NCI-H1417 treated with DMSO at 0.1 percent for 48 hours (cell line): ENCODE results near the gene RAMP3.
"Not testable (repeated sequence)": the region's sequence is repeated elsewhere in the genome, so short reads cannot be mapped to it uniquely, and the experiment has no call there.

Source experiments
- DNase-seq: peaks from one replicate; lab custom pipeline; 2025; lab: John Stamatoyannopoulos, UW

The RAMP3 gene

DNA sequence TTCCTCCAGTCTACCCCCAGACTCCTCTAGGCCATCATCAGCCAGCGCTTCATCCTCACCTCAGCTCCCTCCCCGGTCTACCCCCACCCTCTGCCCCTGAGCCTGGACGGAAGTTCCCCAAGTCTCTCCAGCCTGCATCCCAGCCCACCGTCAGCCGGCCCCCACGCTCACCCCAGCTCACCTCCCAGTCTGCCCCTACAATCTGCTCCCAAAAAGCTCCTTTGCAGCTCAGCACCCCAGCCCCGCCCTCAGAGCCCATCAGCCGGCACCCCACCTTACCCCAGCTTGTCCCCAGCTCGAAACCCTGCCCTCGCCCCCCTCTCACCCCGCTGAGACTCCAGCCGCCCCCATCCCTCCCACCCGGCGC is 322 bp upstream of the RAMP3 start:
- no peak for DNase-seq

DNA sequence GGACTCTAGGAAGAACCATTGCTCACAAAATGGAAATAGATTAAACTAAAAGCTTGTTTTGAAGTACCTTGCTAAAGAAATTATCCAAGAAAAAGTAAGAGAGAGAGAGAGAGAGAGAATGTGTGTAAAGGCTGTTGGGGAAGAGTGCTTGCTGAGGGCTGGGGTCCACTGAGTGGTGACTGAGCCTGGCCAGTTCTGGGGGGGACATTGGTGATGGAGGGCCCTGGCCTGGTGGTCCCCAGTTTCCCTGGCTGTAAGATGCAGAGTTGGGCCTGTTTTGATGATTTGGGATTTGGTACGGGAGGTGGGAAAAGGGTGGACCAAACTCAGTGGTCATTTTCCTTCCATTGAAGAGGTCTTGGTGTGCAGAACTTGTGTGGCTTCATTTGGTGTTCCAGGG is 880 bp downstream of the RAMP3 start:
- no peak for DNase-seq

- no peak for DNase-seq
Measured at GRCh38 chr7:45159296-45159695, 1.7 kb downstream of the RAMP3 start.

DNA sequence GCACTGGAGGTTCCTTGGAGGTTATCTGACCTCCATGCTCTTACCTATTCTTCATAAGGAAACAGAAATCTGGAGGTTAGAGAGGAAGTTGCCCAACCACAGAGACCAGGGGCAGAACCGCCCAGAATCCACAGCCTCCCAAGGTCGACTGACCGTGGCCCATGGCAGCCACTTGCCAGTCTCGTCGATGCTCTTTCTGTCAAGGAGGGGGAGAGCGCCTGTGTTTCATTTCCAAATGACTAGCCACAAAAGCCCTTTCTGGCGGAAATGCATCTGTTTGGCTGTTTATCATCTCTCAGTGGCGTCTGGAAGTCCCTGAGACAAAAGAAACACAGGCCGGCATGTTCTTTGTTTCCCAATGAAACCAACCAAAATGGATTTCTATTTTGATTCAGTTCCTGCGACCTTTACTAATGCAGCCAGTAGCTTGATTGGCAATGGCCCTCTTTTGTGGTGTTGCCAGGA is 2.9 kb downstream of the RAMP3 start:
- no peak for DNase-seq

GRCh38 chr7:45161138-45161537 is 3.5 kb downstream of the RAMP3 start:
- DNase-seq = no peak

- no peak for DNase-seq
Measured at GRCh38 chr7:45161842-45162241, 4.3 kb downstream of the RAMP3 start.

GRCh38 chr7:45162311-45162845 is 4.8 kb downstream of the RAMP3 start:
- DNase-seq = no peak

- no peak for DNase-seq
Measured at GRCh38 chr7:45162943-45163691, 5.5 kb downstream of the RAMP3 start.

DNA sequence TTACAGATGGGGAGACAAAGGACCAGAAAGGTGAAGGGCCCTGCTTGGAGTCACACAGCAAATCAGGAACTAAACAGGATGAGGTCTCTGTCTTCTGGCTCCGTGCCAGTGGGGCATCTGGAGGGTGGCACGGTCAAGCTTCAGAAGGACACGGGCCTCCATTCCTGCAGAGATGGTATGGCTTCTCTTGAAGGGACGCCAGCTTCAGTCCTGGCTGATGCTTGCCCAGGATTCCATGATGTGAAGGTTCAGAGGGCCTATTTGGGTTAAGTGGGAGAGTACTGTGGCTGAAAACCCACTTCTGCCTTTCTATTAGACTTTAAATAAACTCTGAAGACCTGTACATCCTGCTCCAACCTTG is 6.1 kb downstream of the RAMP3 start:
- DNase-seq = no peak

GRCh38 chr7:45164271-45164670 is 6.7 kb downstream of the RAMP3 start:
- not testable (repeated sequence) for DNase-seq

- no peak for DNase-seq
Measured at GRCh38 chr7:45165857-45166256, 8.3 kb downstream of the RAMP3 start.

GRCh38 chr7:45171946-45172345 is 14.4 kb downstream of the RAMP3 start:
- DNase-seq = no peak

DNA sequence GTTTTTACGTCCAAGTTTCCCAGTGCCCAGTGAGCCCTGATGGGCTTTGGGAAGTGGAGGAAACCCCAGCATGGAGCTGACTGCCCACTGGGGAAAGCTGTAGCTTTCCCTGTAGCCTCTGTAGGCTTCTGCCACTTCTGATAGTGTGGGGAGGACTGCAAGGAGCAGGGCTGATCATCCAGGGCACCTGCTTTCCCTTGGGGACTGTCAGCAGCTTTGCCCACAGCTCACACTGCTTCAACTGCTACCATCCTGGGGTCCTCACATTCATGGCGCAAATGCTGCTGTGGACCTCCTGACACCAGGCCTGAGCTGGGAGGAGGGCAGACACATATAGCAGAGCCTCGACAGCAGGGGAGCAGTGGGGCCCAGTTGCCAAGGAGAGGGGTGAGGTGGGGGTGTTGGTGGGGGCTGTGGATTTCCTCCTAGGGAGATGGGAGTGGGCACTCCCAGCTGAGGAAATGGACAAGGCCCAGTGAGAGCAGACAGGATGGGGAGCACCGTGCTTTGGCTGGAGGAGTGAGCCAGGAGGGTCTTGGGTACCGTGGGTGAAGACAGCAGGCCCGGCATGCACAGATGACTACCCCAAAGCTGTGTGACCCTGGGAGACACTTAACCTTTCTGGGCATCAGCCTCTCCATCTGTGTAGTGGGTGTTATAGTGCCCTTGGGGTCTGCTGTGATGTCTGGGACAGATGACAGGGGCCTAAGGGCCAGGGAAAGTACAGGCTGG is 16.2 kb downstream of the RAMP3 start:
- no peak for DNase-seq

DNA sequence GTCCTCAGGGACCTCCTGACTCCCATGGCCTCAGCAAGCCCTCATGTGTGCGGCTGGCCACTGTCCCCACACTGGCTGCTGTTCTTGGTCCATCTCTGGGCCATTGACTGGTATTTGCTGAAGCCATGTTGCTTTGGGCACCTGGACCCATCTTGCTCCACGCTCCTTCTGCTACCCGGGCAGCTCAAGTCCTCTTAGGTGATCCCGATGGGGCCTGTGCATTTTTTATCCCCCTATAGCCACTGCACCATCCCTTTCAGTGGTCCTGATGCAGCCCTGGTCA is 16.7 kb downstream of the RAMP3 start:
- DNase-seq = no peak

- DNase-seq = no peak
Measured at GRCh38 chr7:45174966-45175765, 17.6 kb downstream of the RAMP3 start.

DNA sequence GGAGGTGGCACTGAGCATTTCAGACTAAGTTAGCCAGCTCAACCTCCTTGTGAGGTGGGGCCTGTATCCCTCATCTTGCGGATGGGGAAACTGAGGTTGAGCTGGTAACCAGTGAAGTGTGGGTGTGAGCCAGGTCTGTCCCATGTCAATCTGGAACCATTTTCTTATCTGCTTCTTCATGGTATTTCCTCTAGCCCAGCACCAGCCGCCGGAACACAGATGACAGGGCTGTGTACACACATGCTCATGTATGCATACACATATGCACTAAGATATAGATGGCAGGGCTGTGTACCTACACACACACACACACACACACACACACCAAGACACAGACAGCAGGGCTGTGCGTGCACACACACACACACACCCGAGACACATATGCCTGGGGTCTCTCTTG is 18.5 kb downstream of the RAMP3 start:
- no peak for DNase-seq

DNA sequence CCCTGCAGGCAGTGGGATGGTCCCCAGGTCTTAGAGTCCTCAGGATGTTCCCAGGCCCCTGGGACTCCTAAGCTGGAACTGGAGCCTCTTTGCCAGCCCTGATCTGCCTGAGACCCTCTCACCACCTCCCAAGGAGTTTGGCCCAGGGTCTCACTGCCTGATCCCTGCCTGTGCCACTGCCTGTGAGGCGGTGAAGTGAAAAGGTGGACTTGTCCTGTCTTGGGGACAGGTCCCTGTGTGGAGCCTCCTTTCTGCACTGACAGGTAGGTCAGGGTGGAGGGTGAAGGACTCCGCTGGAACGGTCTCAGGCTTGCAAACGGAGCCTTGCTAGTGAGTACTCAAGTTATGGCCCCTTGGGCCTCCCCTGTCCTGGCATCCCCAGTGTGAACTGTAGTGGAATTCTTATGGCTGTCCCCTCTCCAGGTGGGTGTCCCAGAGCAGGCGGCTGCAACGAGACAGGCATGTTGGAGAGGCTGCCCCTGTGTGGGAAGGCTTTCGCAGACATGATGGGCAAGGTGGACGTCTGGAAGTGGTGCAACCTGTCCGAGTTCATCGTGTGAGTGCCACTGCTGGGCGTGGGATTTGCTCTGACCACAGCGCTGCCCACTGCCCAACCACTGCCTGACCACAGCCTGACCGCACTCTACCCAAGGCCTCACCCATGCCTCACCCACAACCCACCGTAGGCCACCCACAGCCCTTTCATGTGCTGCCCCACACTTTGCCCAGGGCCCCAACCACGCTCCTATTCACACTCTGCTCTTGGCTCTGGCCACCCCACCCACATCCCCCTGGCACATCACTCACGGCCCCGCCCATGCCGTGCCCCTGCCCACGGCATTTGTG is 19.5 kb downstream of the RAMP3 start:
- DNase-seq = no peak

GRCh38 chr7:45177801-45178200 is 20.2 kb downstream of the RAMP3 start:
- DNase-seq = no peak

DNA sequence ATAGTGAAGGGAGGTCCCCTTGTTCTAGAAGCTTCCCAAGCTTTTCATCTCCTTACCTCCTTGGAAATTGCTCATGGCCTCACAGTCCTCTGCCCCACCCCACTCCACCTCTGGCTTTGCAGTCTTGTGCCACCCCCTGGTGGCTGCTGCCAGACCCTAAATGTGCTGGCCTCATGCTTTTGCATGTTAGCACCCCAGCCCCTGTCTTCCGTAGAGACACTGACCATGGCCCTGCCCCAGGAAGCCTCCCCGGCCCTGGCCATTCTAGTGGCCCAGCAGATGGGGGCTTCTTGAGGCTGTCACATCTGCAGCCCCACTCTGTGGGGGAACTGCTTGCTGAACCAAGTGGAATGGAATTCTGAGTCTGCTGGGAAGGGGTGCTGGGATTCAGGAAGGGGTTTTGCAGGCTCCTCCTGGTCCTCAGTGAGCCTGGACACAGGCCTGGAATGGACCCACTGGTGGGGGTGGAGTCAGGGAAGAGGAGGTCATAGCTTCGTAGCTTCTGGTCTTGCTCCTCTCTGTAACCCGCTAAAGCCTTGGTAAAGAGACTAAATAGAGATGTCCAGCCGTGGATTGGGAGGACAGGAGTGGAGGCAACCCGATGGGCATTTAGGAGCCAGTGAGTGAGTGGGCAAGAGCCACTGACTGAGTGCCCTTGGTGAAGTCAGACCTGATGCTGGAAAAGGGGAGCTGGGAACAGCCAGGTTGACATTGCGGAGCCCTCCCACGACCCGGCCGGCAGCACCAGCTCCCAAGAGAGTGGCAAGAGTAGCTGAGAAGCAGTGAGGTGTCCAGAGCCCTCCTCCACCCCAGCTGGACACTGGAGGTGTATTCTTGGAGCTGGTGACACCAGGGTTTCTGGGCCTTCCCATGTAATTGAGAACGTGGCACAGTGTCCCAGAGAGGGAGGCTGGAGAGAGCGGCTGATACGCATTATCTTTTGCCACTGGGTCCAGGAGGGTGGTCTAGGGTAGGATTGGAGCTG is 20.9 kb downstream of the RAMP3 start:
- no peak for DNase-seq

DNA sequence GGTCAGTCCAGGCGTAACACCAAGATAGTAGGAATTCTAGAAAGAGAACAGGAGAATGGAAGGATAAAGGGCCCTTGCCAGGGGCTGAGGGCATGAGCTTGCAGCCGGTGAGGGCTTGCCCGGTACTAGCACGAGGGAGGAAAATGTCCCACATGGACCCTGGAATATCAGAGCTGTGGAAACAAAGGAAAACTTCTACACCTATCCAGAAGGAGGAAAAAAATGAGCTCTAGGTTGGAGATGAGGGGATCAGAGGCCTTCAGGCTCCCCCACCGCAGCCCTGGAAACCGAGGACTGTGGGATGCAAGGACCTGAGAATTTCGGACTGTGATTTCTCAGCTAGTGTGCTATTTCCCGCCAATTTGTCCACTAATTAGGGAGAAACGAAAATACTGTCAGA is 22.1 kb downstream of the RAMP3 start:
- DNase-seq = no peak
